GM12878 (cell line): Measurements from ENCODE around the gene NRG3. TPM values are rescaled to one million over a fixed set of nuclear protein-coding genes. Genes with fewer than 3 reads are reported as not detected.

Experiments used
- ATAC-seq: fragments of 200-7000 bp; cut with Tn5 transposase; 3 replicates; pipeline ENCODE4 v1.9.1; 2020; ENCODE audit warnings: mild to moderate bottlenecking, moderate library complexity
- BruUV-seq: library from RNA; stranded (reverse); fragments of 400-500 nt; replicated peaks from 2 replicates; lab custom pipeline; 2021; lab: Mats Ljungman, UMichigan
- CTCF ChIA-PET: fragments of 300-600 bp; sonication (Branson Sonifier 250); formaldehyde crosslinking; extraction: SDS; loops from one replicate; lab custom pipeline; 2021; ENCODE audit warnings: inconsistent platforms; lab: Yijun Ruan, JAX
- POLR2A ChIA-PET: fragments of 350-600 bp; formaldehyde crosslinking; extraction: SDS; loops from one replicate; lab custom pipeline; 2021; ENCODE audit warnings: inconsistent platforms; lab: Charles Lee
- RAD21 ChIA-PET: fragments of 300-600 bp; sonication (Branson Sonifier 250); formaldehyde crosslinking; loops from one replicate; lab custom pipeline; 2023; ENCODE audit warnings: antibody characterized with exemption; ENCODE audit not compliant: unreplicated experiment; lab: Charles Lee
- SMC1A ChIA-PET: fragments of 300-600 bp; sonication (Branson Sonifier 250); formaldehyde crosslinking; loops from one replicate; lab custom pipeline; 2023; ENCODE audit not compliant: unreplicated experiment, uncharacterized antibody; lab: Charles Lee
- DNase-seq: peaks from one replicate; pipeline ENCODE4 v3.0.0-alpha.2; 2011; ENCODE audit warnings: low read depth, low spot score
- FAIRE-seq: peaks from 3 replicates; lab custom pipeline; 2011; peaks lifted over from hg19 to GRCh38; lab: Jason Lieb, UNC
- H2AFZ ChIP-seq: 2 replicates; pipeline ENCODE4 v1.6.0; 2011; ENCODE audit warnings: low read depth, low read length, control low read depth; ENCODE audit not compliant: control insufficient read depth
- H3K27ac ChIP-seq: 2 replicates; pipeline ENCODE4 v1.5.1; 2011; ENCODE audit warnings: control low read depth; ENCODE audit not compliant: control insufficient read depth, insufficient read depth
- H3K27me3 ChIP-seq, 2 experiments: replicated peaks in 1 of 2; 2 replicates each; pipeline versions ENCODE4 v1.6.0 to v1.6.1; 2011; ENCODE audit warnings: low read length in 1 of 2; ENCODE audit not compliant: control insufficient read depth in 2 of 2, insufficient read depth in 2 of 2
- H3K36me3 ChIP-seq, 2 experiments: 2 replicates each; pipeline ENCODE4 v1.5.1; 2011; ENCODE audit warnings: low read length in 1 of 2; ENCODE audit not compliant: control insufficient read depth in 2 of 2, insufficient read depth in 2 of 2
- H3K4me1 ChIP-seq: 2 replicates; pipeline ENCODE4 v1.6.1; 2011; ENCODE audit warnings: mild to moderate bottlenecking, low read length, moderate library complexity, mixed read lengths; ENCODE audit not compliant: control insufficient read depth, insufficient read depth
- H3K4me2 ChIP-seq: 2 replicates; pipeline ENCODE4 v1.6.0; 2011; ENCODE audit warnings: control low read depth; ENCODE audit not compliant: control insufficient read depth, insufficient read depth
- H3K4me3 ChIP-seq: fragments of 200-600 bp; sonication (generic); 2 replicates; pipeline ENCODE4 v1.5.1; 2016
- H3K79me2 ChIP-seq: 2 replicates; pipeline ENCODE4 v1.6.0; 2011; ENCODE audit warnings: low read length; ENCODE audit not compliant: control insufficient read depth, insufficient read depth
- H3K9ac ChIP-seq: 2 replicates; pipeline ENCODE4 v1.8.0; 2011; ENCODE audit warnings: low read length, control low read depth, mixed read lengths; ENCODE audit not compliant: control insufficient read depth, insufficient read depth
- H3K9me3 ChIP-seq: replicated peaks from 3 replicates; pipeline ENCODE4 v1.5.1; 2011; ENCODE audit warnings: mild to moderate bottlenecking, low read length; ENCODE audit not compliant: control insufficient read depth, insufficient read depth
- H4K20me1 ChIP-seq: 2 replicates; pipeline ENCODE4 v1.6.0; 2011; ENCODE audit not compliant: control insufficient read depth, insufficient read depth
- BRCA1 ChIP-seq: IDR thresholded peaks from 2 replicates; pipeline ENCODE4 v1.6.1; 2011; ENCODE audit warnings: low read depth, low read length, improper control_type of control experiment
- CEBPB ChIP-seq, 2 experiments: fragments of 150-350 bp in 1 of 2; IDR thresholded peaks; 2 replicates each; pipeline ENCODE4 v1.6.1; 2012 to 2014; ENCODE audit warnings: low read depth in 2 of 2, low read length in 2 of 2, borderline replicate concordance in 1 of 2, inconsistent platforms in 1 of 2
- CHD1 ChIP-seq: IDR thresholded peaks from 2 replicates; pipeline ENCODE4 v1.6.1; 2012; ENCODE audit warnings: low read depth, low read length, improper control_type of control experiment
- CHD4 ChIP-seq: fragments of 200-600 bp; sonication (generic); IDR thresholded peaks from 2 replicates; pipeline ENCODE4 v1.6.1; 2016; ENCODE audit warnings: mild to moderate bottlenecking
- E4F1 ChIP-seq: fragments of 450-650 bp; IDR thresholded peaks from 2 replicates; pipeline ENCODE4 v1.6.1; 2018; ENCODE audit warnings: borderline replicate concordance, mild to moderate bottlenecking; ENCODE audit not compliant: partially characterized antibody
- EED ChIP-seq: sonication (generic); IDR thresholded peaks from 2 replicates; pipeline ENCODE4 v1.6.1; 2016; ENCODE audit warnings: antibody characterized with exemption, low read depth
- EZH2 ChIP-seq: IDR thresholded peaks from 2 replicates; pipeline ENCODE4 v1.6.1; 2012; ENCODE audit warnings: low read depth, mild to moderate bottlenecking, control low read depth, inconsistent platforms, low read length, borderline replicate concordance; ENCODE audit not compliant: control insufficient read depth
- MEF2B ChIP-seq: fragments of 450-650 bp; IDR thresholded peaks from 2 replicates; pipeline ENCODE4 v1.6.1; 2018; ENCODE audit warnings: mild to moderate bottlenecking, moderate library complexity; ENCODE audit not compliant: partially characterized antibody, poor library complexity, severe bottlenecking
- MLLT1 ChIP-seq: fragments of 450-650 bp; IDR thresholded peaks from 2 replicates; pipeline ENCODE4 v1.6.1; 2016; ENCODE audit warnings: mild to moderate bottlenecking
- POU2F2 ChIP-seq: IDR thresholded peaks from 3 replicates; pipeline ENCODE4 v1.6.1; 2011; ENCODE audit warnings: low read depth, mild to moderate bottlenecking, low read length, borderline replicate concordance
- RBBP5 ChIP-seq: fragments of 200-600 bp; sonication (generic); conservative IDR thresholded peaks from 2 replicates; pipeline ENCODE4 v1.6.1; 2016
- TAF1 ChIP-seq: IDR thresholded peaks from 2 replicates; pipeline ENCODE4 v1.6.1; 2011; ENCODE audit warnings: mild to moderate bottlenecking, low read depth, low read length, borderline replicate concordance
- USF1 ChIP-seq: IDR thresholded peaks from 2 replicates; pipeline ENCODE4 v1.6.1; 2011; ENCODE audit warnings: borderline replicate concordance, low read depth, mild to moderate bottlenecking, moderate library complexity, mixed read lengths, low read length; ENCODE audit not compliant: insufficient read depth; ENCODE audit errors: extremely low read length
- ZBTB4 ChIP-seq: fragments of 450-650 bp; formaldehyde crosslinking; IDR thresholded peaks from 2 replicates; pipeline ENCODE4 v1.4.0; 2022; ENCODE audit warnings: mild to moderate bottlenecking, moderate library complexity
- WGBS: methylation state at CpG from one replicate; pipeline ENCODE4 v1.1.6; 2016; ENCODE audit warnings: low lambda C conversion rate; ENCODE audit not compliant: insufficient replicate concordance, insufficient coverage; ENCODE audit errors: missing lambda C conversion rate; 5-methylcytosine and 5-hydroxymethylcytosine counted together
- in situ Hi-C: fragments of 300-500 bp; cut with MboI; formaldehyde crosslinking; loops from 9 replicates; pipeline ENCODE4 v1.14.3; 2018; ENCODE audit warnings: mixed read lengths
- intact Hi-C: fragments of 100-400 bp; cut with micrococcal nuclease; formaldehyde crosslinking; loops from one replicate; pipeline ENCODE4 v1.14.2; 2022; ENCODE audit not compliant: unreplicated experiment
- polyA plus RNA-seq, 11 experiments: library from polyadenylated mRNA; depleted of rRNA in 4 of 11; unstranded in 6 of 11; stranded (reverse) in 5 of 11; fragments of >200 nt; fragmentation: Nextera tagmentation in 4 of 11; fragmentation: Illumina TruSeq in 1 of 11; extraction: Ambion mirVana in 4 of 11; extraction: Trizol in 1 of 11; gene quantifications; 1 replicate in 1 of 11; 2 replicates in 10 of 11; pipeline versions ENCODE4 v1.2.1 to v1.2.3, GENCODE V29; 2011 to 2016; ENCODE audit warnings: inconsistent platforms in 2 of 11, missing spikeins in 2 of 11, low read depth in 1 of 11
- total RNA-seq, 4 experiments: library from RNA; depleted of rRNA in 3 of 4; stranded (reverse); fragments of >200 nt in 3 of 4; fragmentation: Illumina TruSeq in 1 of 4; extraction: Trizol in 1 of 4; gene quantifications; 2 replicates each; pipeline versions ENCODE4 v1.2.1 to v1.2.3, GENCODE V29; 2013 to 2021

NRG3 gene
- total and polyA plus RNA-seq, 10 of the 15 experiments (the other 5 are each of a cell fraction or from before 2014, with no cell fraction given) = 0.03 to 0.41 (median 0.17) TPM; not detected in 3

GRCh38 chr10:82288461-82288881 is 413.5 kb downstream of the NRG3 start:
- Histone ChIP-seq H4K20me1 (no peaks in the 10 kb centered on the region), H3K27ac (no peak overlapping the region), H3K9ac (no peak overlapping the region), H3K4me1 (no peaks in the 10 kb centered on the region), H3K79me2 (no peaks in the 10 kb centered on the region), H3K4me2 (no peak overlapping the region), H3K9me3 (no peaks in the 10 kb centered on the region), H3K27me3 (no peaks in the 10 kb centered on the region), H2AFZ (no peak overlapping the region), H3K36me3 (no peaks in the 10 kb centered on the region), H3K4me3 (no peak overlapping the region)
- RAD21 ChIA-PET = no interaction called here
- ATAC-seq (no peak), DNase-seq (no peak), FAIRE-seq (no peak)
- in situ Hi-C loops (no loop called here), intact Hi-C loops (no loop called here)
- SMC1A ChIA-PET = no interaction called here
- BruUV-seq = no TSS peak
- POLR2A ChIA-PET = no interaction called here
- CTCF ChIA-PET = no interaction called here
- WGBS = 17% methylated on average over 6 of the region's 6 CpGs
- no peak for TF ChIP-seq CHD1
- TF ChIP-seq POU2F2 = no peak
- TF ChIP-seq E4F1 = no peak
- no peak for TF ChIP-seq EZH2
- no peak for TF ChIP-seq ZBTB4 (CRISPR knock-in tag)
- TF ChIP-seq EED = no peak
- TF ChIP-seq RBBP5 = no peak
- no peak for TF ChIP-seq MLLT1
- no peak for TF ChIP-seq USF1
- no peak for TF ChIP-seq CHD4
- no peak for TF ChIP-seq CEBPB (IDR thresholded peaks at IDR 0.05; ENCODE audit: borderline replicate concordance in 1 of 2, low read depth in 2 of 2, low read length in 2 of 2)
- no peak for TF ChIP-seq MEF2B
- TF ChIP-seq TAF1 = no peak
- TF ChIP-seq BRCA1 = no peak
